ENCODE data around the gene SLC17A9.

GRCh38 chr20:62990306-62990825 lies 37.9 kb downstream of the SLC17A9 start:
- TF ChIP-seq, protein P1, sequence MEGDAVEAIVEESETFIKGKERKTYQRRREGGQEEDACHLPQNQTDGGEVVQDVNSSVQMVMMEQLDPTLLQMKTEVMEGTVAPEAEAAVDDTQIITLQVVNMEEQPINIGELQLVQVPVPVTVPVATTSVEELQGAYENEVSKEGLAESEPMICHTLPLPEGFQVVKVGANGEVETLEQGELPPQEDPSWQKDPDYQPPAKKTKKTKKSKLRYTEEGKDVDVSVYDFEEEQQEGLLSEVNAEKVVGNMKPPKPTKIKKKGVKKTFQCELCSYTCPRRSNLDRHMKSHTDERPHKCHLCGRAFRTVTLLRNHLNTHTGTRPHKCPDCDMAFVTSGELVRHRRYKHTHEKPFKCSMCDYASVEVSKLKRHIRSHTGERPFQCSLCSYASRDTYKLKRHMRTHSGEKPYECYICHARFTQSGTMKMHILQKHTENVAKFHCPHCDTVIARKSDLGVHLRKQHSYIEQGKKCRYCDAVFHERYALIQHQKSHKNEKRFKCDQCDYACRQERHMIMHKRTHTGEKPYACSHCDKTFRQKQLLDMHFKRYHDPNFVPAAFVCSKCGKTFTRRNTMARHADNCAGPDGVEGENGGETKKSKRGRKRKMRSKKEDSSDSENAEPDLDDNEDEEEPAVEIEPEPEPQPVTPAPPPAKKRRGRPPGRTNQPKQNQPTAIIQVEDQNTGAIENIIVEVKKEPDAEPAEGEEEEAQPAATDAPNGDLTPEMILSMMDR (conservative IDR thresholded peaks at IDR 0.05): no peak
- no peak for TF ChIP-seq EZH2 (IDR thresholded peaks at IDR 0.05; ENCODE audit: low read depth)

Data from PC-9 (cell line).